GM12864 (cell line): ENCODE data around the gene LRFN2.

Source experiments
- DNase-seq: peaks from one replicate; pipeline ENCODE4 v3.0.0-alpha.2; 2011; ENCODE audit warnings: low read depth
- H3K4me3 ChIP-seq: 2 replicates; pipeline ENCODE4 v1.5.1; 2011; ENCODE audit warnings: mild to moderate bottlenecking, low read depth, low read length, control low read depth
- TF ChIP-seq, protein P1 (sequence below): IDR thresholded peaks from 2 replicates; pipeline ENCODE4 v1.5.1; 2011; ENCODE audit warnings: low read depth, mild to moderate bottlenecking, moderate library complexity, low read length, control low read depth, inconsistent platforms; ENCODE audit errors: missing control alignments

Gene LRFN2

DNA sequence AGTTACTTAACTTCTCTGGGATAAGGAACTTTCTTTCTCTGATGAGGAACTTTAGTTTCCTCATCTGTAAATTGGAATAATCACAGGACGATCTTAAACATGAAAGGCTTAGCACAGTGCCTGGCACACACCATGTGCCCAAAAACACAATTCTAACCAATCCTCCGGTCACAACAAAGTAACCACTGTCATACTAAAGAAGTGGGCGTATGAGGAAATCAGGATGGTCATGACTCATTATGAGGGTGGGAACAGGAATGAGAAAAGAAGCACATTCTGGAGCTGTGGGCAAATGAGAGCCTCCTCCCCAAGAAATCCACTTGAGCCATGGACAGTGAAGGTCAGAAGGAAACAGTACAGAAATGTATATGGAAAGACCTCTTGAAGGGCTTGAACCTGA lies 82.9 kb downstream of the LRFN2 start:
- TF ChIP-seq, protein P1, sequence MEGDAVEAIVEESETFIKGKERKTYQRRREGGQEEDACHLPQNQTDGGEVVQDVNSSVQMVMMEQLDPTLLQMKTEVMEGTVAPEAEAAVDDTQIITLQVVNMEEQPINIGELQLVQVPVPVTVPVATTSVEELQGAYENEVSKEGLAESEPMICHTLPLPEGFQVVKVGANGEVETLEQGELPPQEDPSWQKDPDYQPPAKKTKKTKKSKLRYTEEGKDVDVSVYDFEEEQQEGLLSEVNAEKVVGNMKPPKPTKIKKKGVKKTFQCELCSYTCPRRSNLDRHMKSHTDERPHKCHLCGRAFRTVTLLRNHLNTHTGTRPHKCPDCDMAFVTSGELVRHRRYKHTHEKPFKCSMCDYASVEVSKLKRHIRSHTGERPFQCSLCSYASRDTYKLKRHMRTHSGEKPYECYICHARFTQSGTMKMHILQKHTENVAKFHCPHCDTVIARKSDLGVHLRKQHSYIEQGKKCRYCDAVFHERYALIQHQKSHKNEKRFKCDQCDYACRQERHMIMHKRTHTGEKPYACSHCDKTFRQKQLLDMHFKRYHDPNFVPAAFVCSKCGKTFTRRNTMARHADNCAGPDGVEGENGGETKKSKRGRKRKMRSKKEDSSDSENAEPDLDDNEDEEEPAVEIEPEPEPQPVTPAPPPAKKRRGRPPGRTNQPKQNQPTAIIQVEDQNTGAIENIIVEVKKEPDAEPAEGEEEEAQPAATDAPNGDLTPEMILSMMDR, result no peak
- no peak for DNase-seq

DNA sequence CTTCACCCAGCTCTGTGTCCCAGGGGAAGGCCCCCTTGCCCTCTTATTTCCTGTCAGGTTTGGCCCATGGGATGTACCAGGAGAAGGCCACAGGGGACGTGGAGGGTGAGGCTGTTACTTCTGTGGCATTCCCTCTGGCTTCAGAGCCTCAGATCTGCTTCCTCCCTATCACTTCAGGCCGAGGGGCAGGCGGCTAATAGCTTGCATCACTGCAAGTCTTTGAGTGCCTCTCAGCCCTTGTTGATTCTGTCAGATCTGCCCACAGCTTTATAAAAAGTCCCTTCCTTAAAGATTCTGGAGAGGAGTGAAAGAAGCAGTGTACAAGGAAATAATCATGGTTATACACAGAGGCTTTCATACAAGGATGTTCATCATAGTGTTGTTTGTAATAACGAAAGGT lies 86.9 kb downstream of the LRFN2 start:
- TF ChIP-seq, protein P1, result no peak
- H3K4me3 ChIP-seq, result no peak overlapping the region
- DNase-seq, result no peak

More for the DNA sequence above, 82.9 kb downstream of the LRFN2 start:
- no peak overlapping the region for H3K4me3 ChIP-seq

DNA sequence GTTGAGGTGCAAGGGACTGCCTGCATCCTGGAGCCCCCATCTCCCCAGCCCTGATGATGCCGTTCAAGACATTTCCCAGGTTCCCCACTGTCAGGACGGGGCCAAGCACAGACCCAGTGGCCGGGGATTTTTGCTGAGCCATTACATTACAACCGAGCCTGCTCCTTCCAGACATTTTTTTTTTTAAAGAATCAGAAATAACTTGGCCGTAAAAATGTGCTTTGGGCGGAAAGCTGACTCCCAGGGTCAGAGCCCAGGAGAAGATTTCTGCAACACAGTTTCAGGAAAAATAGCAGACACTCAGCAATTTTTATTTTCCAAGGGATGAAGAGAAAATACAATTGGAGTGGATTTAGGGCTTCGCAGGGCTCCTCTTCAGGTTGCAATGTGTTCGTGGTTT lies 87.9 kb downstream of the LRFN2 start:
- DNase-seq, result no peak
- TF ChIP-seq, protein P1, result no peak
- no peak overlapping the region for H3K4me3 ChIP-seq

DNA sequence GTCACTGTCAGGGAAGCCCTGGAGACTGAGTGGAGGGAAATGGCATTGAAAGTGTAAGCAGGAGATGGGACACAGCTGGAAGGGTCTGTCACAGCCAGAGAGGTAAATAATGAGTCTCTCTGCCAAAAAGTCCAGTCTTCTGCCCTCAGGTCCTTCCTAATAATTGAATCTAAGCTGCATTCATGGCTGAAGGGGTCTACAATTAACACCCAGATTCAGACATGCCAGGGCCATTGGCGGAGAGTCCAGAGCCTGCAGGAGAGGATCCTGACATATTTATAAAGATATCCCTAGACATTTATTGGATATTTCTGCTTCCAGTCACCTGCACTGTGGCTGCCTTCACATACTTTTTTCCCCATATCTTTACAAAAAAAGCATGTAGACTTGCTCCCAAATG lies 89.0 kb downstream of the LRFN2 start:
- no peak overlapping the region for H3K4me3 ChIP-seq
- TF ChIP-seq, protein P1, result no peak
- no peak for DNase-seq

DNA sequence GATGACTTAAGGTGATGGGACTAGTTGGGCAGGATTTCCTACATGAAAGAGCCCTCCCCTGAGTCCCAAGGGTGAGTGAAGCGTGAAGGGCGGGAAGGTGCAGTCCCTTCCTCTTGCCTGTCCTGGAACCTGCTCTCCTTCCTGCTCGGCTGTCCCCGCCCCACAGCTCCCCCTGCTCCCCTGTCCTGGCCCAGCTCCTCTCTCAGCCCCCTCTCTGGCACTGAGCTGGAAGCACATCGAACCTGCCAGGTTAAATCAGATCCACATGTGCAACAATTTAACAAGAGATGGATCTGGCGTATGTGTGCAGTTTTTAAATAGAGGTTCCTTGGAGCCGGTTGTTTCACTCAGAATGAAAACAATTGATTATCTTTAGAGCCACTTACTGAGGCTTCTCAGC lies 95.0 kb downstream of the LRFN2 start:
- no peak overlapping the region for H3K4me3 ChIP-seq
- TF ChIP-seq, protein P1, result no peak
- DNase-seq, result no peak

DNA sequence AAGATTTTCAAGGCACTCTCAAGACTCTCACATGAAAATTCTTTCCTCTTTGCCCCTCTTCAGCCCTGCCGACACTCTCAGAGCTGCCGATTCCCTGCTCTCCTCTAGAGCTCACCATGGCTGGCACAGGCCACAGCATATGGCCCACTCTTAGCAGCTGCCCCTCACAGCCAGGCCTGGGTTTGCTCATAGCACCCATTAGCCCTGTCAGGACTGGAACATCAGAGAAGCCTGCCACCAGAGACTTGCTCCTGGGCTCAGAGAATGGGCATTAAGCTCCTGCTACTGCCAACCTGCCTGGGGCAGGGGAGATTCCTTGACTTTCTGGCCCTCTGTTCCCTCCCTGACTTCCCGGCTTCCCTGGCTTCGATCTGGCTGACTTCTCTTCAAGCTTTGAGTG lies 96.7 kb downstream of the LRFN2 start:
- TF ChIP-seq, protein P1, result no peak
- no peak for DNase-seq
- H3K4me3 ChIP-seq, result no peak overlapping the region

DNA sequence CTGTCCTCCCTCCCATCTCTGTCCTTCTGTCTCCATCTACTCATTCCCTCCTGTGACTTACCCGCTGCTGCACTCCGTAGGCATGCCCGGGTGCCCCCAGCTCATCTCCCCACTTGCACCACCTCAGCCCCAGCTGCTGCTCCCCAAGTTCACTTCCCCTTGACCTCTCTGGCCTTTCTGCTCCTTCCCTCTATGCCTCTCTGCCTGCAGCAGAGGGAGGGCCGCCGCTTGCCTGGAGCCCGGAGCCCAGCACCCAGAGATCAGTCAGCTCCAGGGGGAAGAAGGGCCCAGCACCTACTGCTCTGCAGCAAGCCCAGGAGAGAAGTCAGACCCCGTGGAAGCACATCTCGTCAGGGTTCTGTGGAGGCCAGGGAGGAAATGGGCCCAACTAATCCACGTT lies 97.4 kb downstream of the LRFN2 start:
- TF ChIP-seq, protein P1, result no peak
- no peak for DNase-seq
- no peak overlapping the region for H3K4me3 ChIP-seq
